Measurements from ENCODE around the gene PIGN.

The PIGN gene, protein sequence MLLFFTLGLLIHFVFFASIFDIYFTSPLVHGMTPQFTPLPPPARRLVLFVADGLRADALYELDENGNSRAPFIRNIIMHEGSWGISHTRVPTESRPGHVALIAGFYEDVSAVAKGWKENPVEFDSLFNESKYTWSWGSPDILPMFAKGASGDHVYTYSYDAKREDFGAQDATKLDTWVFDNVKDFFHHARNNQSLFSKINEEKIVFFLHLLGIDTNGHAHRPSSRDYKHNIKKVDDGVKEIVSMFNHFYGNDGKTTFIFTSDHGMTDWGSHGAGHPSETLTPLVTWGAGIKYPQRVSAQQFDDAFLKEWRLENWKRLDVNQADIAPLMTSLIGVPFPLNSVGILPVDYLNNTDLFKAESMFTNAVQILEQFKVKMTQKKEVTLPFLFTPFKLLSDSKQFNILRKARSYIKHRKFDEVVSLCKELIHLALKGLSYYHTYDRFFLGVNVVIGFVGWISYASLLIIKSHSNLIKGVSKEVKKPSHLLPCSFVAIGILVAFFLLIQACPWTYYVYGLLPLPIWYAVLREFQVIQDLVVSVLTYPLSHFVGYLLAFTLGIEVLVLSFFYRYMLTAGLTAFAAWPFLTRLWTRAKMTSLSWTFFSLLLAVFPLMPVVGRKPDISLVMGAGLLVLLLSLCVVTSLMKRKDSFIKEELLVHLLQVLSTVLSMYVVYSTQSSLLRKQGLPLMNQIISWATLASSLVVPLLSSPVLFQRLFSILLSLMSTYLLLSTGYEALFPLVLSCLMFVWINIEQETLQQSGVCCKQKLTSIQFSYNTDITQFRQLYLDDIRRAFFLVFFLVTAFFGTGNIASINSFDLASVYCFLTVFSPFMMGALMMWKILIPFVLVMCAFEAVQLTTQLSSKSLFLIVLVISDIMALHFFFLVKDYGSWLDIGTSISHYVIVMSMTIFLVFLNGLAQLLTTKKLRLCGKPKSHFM

DNA sequence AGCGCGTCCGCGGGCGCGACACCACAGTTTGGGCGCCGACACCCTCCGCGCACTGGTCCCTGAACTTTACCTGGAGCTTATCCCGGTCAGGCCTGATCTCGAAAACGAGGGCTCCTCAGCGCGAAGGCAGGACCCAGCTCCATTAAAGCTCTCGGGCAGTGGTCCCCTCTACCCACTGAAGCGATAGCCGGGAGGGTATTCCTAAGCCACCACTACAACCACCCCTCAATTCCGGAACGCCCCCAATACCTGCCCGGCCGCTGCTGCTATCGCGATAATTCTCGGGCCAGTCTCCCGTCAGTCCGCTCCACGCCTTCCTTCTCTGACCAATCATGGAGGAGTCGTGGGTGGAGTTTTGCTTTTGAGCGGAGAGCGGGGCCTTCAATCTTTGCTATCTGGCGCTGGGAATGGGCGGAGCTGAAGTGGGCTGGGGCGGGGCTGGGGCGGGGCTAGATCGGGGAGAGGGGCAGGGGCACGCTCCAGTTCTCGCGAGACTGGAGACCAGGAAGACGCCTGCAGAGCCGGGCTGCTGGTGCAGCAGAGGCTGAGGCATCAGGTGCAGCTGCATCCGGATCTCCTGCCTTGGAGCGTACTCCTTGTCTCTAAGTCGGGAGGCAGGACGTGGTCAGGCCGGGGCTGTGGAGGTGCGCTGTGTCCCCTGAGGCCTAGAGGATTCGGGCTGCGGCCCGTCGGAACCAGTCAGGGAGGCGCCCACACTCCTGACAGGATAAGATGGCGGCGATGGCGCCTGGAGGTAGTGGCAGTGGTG lies at the start of gene PIGN, which contains the start of gene RELCH:
PIGN (minus strand) TSS at position 283 of the 769 bp plus-strand sequence. CDS start 25,703 bp downstream, outside the sequence.
RELCH (plus strand) TSS at position 482 of the 769 bp plus-strand sequence; CDS start at position 733, 251 bp downstream.
- Histone ChIP-seq H3K79me2 (ENCODE audit: insufficient read depth, low read depth) (peaks cover 79% of the 10 kb centered on the region), H3K4me2 (peak within 1 kb of the TSS; percentile 96), H3K27ac (peak within 1 kb of the TSS; percentile 60), H4K20me1 (ENCODE audit: insufficient read depth) (peaks cover 24% of the 10 kb centered on the region), H3K9ac (peak within 1 kb of the TSS; percentile 80), H2AFZ (ENCODE audit: low read depth) (peak within 1 kb of the TSS; percentile 85), H3K4me3 (IDR thresholded peaks at IDR 0.05; ENCODE audit: insufficient read depth, low read depth, low read length) (peak within 1 kb of the TSS; percentile 4), H3K4me1 (ENCODE audit: low read depth, poor library complexity, severe bottlenecking) (peaks cover 42% of the 10 kb centered on the region), H3K27me3 (ENCODE audit: insufficient read depth, low read depth) (no peaks in the 10 kb centered on the region), H3K36me3 (ENCODE audit: insufficient read depth) (no peaks in the 10 kb centered on the region)
- no peak for TF ChIP-seq CTCF (conservative IDR thresholded peaks at IDR 0.05; ENCODE audit: low read depth, low read length)

DNA sequence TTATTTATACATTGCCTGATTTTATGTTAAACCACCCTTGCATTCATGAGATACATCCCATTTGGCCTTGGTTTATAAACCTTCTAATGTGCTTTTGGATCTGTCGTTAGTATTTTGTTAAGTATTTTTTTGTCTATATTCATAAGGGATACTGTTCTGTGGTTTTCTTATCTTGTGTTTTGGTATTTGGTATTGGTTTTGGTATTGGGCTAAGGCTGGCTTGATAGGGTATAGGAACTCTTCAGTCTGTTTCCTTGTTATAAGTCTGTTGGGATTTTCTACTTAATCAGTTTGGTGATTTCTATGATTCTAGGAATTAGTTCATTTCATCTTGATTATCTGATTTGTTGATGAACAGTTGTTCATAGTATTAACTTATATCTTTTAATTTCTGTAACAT lies 49.4 kb upstream of the PIGN start:
- H4K20me1 ChIP-seq (ENCODE audit: insufficient read depth), result no peaks in the 10 kb centered on the region
- no peaks in the 10 kb centered on the region for H3K27me3 ChIP-seq (ENCODE audit: insufficient read depth, low read depth)
- H3K4me1 ChIP-seq (ENCODE audit: low read depth, poor library complexity, severe bottlenecking), result no peaks in the 10 kb centered on the region
- no peak overlapping the region for H3K4me2 ChIP-seq
- H3K27ac ChIP-seq, result no peak overlapping the region
- no peak for TF ChIP-seq CTCF (conservative IDR thresholded peaks at IDR 0.05; ENCODE audit: low read depth, low read length)
- H3K79me2 ChIP-seq (ENCODE audit: insufficient read depth, low read depth), result no peaks in the 10 kb centered on the region
- no peak overlapping the region for H2AFZ ChIP-seq (ENCODE audit: low read depth)
- peaks cover 6% of the 10 kb centered on the region; the same call in 1 of the 2 replicates for H3K36me3 ChIP-seq (ENCODE audit: insufficient read depth)
- no peak overlapping the region for H3K4me3 ChIP-seq (IDR thresholded peaks at IDR 0.05; ENCODE audit: insufficient read depth, low read depth, low read length)
- H3K9ac ChIP-seq, result no peak overlapping the region

GRCh38 chr18:62226047-62226446 lies 39.2 kb upstream of the PIGN start:
- no peak overlapping the region for H3K4me2 ChIP-seq

More at GRCh38 chr18:62226047-62226446, 39.2 kb upstream of the PIGN start:
- H3K9ac ChIP-seq, result no peak overlapping the region
- no peak for TF ChIP-seq CTCF (conservative IDR thresholded peaks at IDR 0.05; ENCODE audit: low read depth, low read length)
- H3K27me3 ChIP-seq (ENCODE audit: insufficient read depth, low read depth), result no peaks in the 10 kb centered on the region
- H3K27ac ChIP-seq, result no peak overlapping the region
- no peak overlapping the region for H3K4me3 ChIP-seq (IDR thresholded peaks at IDR 0.05; ENCODE audit: insufficient read depth, low read depth, low read length)
- no peak overlapping the region for H2AFZ ChIP-seq (ENCODE audit: low read depth)
- H4K20me1 ChIP-seq (ENCODE audit: insufficient read depth), result no peaks in the 10 kb centered on the region
- no peaks in the 10 kb centered on the region for H3K4me1 ChIP-seq (ENCODE audit: low read depth, poor library complexity, severe bottlenecking)
- H3K79me2 ChIP-seq (ENCODE audit: insufficient read depth, low read depth), result no peaks in the 10 kb centered on the region
- peaks cover 7% of the 10 kb centered on the region for H3K36me3 ChIP-seq (ENCODE audit: insufficient read depth)

Measured in KMS-11 (cell line).